HG02610 (cell line): Measurements from ENCODE around the gene EPHB1.

Experiments
- ATAC-seq: cut with Tn5 transposase; IDR thresholded peaks from one replicate; pipeline ENCODE4 v1.9.1; 2021; ENCODE audit warnings: mild to moderate bottlenecking, moderate library complexity; ENCODE audit not compliant: unreplicated experiment

Gene EPHB1

GRCh38 chr3:134794950-134795745 lies at the start of gene EPHB1:
EPHB1 (plus strand) TSS chr3:134795260.
- peak; percentile 84 for ATAC-seq

- no peak for ATAC-seq
Measured at GRCh38 chr3:134748698-134749097, 46.4 kb upstream of the EPHB1 start.

GRCh38 chr3:134749174-134749573 lies 45.9 kb upstream of the EPHB1 start:
- ATAC-seq: no peak

- ATAC-seq: no peak
Measured at GRCh38 chr3:134749802-134750553, 45.1 kb upstream of the EPHB1 start.

GRCh38 chr3:134751831-134752230 lies 43.2 kb upstream of the EPHB1 start:
- no peak for ATAC-seq

GRCh38 chr3:134752761-134753461 lies 42.1 kb upstream of the EPHB1 start:
- ATAC-seq: no peak

GRCh38 chr3:134753999-134754742 lies 40.9 kb upstream of the EPHB1 start:
- ATAC-seq: no peak

GRCh38 chr3:134754768-134755559 lies 40.1 kb upstream of the EPHB1 start:
- ATAC-seq: peak; percentile 83

GRCh38 chr3:134755821-134756220 lies 39.2 kb upstream of the EPHB1 start:
- no peak for ATAC-seq

- no peak for ATAC-seq
Measured at GRCh38 chr3:134757549-134758069, 37.5 kb upstream of the EPHB1 start.

- ATAC-seq: no peak
Measured at GRCh38 chr3:134761213-134761612, 33.8 kb upstream of the EPHB1 start.

GRCh38 chr3:134762016-134762415 lies 33.0 kb upstream of the EPHB1 start:
- no peak for ATAC-seq

GRCh38 chr3:134765468-134765867 lies 29.6 kb upstream of the EPHB1 start:
- no peak for ATAC-seq

- no peak for ATAC-seq
Measured at GRCh38 chr3:134766290-134766689, 28.8 kb upstream of the EPHB1 start.

GRCh38 chr3:134768116-134768515 lies 26.9 kb upstream of the EPHB1 start:
- ATAC-seq: no peak

GRCh38 chr3:134768837-134769236 lies 26.2 kb upstream of the EPHB1 start:
- ATAC-seq: no peak

- ATAC-seq: no peak
Measured at GRCh38 chr3:134769287-134769868, 25.7 kb upstream of the EPHB1 start.

- no peak for ATAC-seq
Measured at GRCh38 chr3:134772011-134772410, 23.0 kb upstream of the EPHB1 start.

- ATAC-seq: no peak
Measured at GRCh38 chr3:134772591-134772990, 22.5 kb upstream of the EPHB1 start.
